Activated CD4-positive, alpha-beta T cell treated with anti-CD3 and anti-CD28 coated beads for 48 hours (primary cell): ENCODE data around the gene TLE5.
"Not testable (repeated sequence)": the region's sequence is repeated elsewhere in the genome, so short reads cannot be mapped to it uniquely, and the experiment has no call there.

Experiments
- DNase-seq: peaks from one replicate; pipeline ENCODE4 v3.0.0-alpha.2; 2020

TLE5 gene

GRCh38 chr19:3096267-3096901, 34.1 kb upstream of the TLE5 start:
- DNase-seq: no peak

- peak; percentile 61 for DNase-seq
Observed at GRCh38 chr19:3095441-3096191, 33.3 kb upstream of the TLE5 start.

- peak; percentile 58 for DNase-seq
Observed at GRCh38 chr19:3094601-3095440, 32.5 kb upstream of the TLE5 start.

GRCh38 chr19:3089299-3089855, 27.1 kb upstream of the TLE5 start:
- not testable (repeated sequence) for DNase-seq

- no peak for DNase-seq
Observed at GRCh38 chr19:3087769-3088168, 25.5 kb upstream of the TLE5 start.

- DNase-seq: no peak
Observed at GRCh38 chr19:3084943-3085342, 22.6 kb upstream of the TLE5 start.

GRCh38 chr19:3083964-3084363, 21.7 kb upstream of the TLE5 start:
- DNase-seq: no peak

GRCh38 chr19:3082331-3082730, 20.0 kb upstream of the TLE5 start:
- no peak for DNase-seq

GRCh38 chr19:3080286-3080685, 18.0 kb upstream of the TLE5 start:
- no peak for DNase-seq

GRCh38 chr19:3079578-3079977, 17.3 kb upstream of the TLE5 start:
- DNase-seq: no peak

- DNase-seq: peak; percentile 86
Observed at GRCh38 chr19:3075605-3076431, 13.5 kb upstream of the TLE5 start.

- no peak for DNase-seq
Observed at GRCh38 chr19:3073931-3074595, 11.8 kb upstream of the TLE5 start.

- DNase-seq: no peak
Observed at GRCh38 chr19:3073159-3073563, 10.9 kb upstream of the TLE5 start.

- DNase-seq: no peak
Observed at GRCh38 chr19:3071768-3072167, 9.5 kb upstream of the TLE5 start.

GRCh38 chr19:3068071-3068470, 5.8 kb upstream of the TLE5 start:
- no peak for DNase-seq

GRCh38 chr19:3067563-3067962, 5.3 kb upstream of the TLE5 start:
- no peak for DNase-seq

- no peak for DNase-seq
Observed at GRCh38 chr19:3066482-3067049, 4.3 kb upstream of the TLE5 start.

- no peak for DNase-seq
Observed at GRCh38 chr19:3065675-3066357, 3.5 kb upstream of the TLE5 start.

- DNase-seq: no peak
Observed at GRCh38 chr19:3064011-3064330, 1.7 kb upstream of the TLE5 start.

GRCh38 chr19:3061182-3062161, 823 bp downstream of the TLE5 start:
- peak; percentile 53 for DNase-seq
